Caco-2 (cell line): ENCODE measurements around the gene DEUP1. TPM values are rescaled to one million over a fixed set of nuclear protein-coding genes. Genes with fewer than 3 reads are reported as not detected.

Experiments used
- BruUV-seq: library from RNA; stranded (reverse); fragments of 400-500 nt; replicated peaks from 2 replicates; lab custom pipeline; 2021; lab: Mats Ljungman, UMichigan
- CTCF ChIA-PET: fragments of 300-600 bp; sonication (Branson Sonifier 250); formaldehyde crosslinking; loops from one replicate; lab custom pipeline; 2022; ENCODE audit warnings: antibody characterized with exemption; lab: Charles Lee
- POLR2A ChIA-PET: fragments of 300-600 bp; sonication (Branson Sonifier 250); formaldehyde crosslinking; loops from one replicate; lab custom pipeline; 2022; ENCODE audit warnings: antibody characterized with exemption; lab: Charles Lee
- DNase-seq, 2 experiments: peaks; one replicate each; pipeline versions ENCODE4 v3.0.0 to v3.0.0-alpha.2; 2020 to 2022
- H3K27me3 ChIP-seq: replicated peaks from 2 replicates; pipeline ENCODE4 v1.6.0; 2011; ENCODE audit warnings: low read length; ENCODE audit not compliant: control insufficient read depth, insufficient read depth
- H3K36me3 ChIP-seq: 2 replicates; pipeline ENCODE4 v1.5.1; 2011; ENCODE audit warnings: low read length; ENCODE audit not compliant: control insufficient read depth, insufficient read depth
- H3K4me1 ChIP-seq: fragments of 250-450 bp; sonication (Bioruptor Pico); 2 replicates; pipeline ENCODE4 v1.5.1; 2020; ENCODE audit warnings: mild to moderate bottlenecking
- H3K4me3 ChIP-seq: 2 replicates; pipeline ENCODE4 v1.5.1; 2011; ENCODE audit warnings: low read depth, mild to moderate bottlenecking, control low read depth, low read length
- H3K9me3 ChIP-seq: fragments of 250-450 bp; sonication (Bioruptor Pico); 2 replicates; pipeline ENCODE4 v1.5.1; 2020; ENCODE audit warnings: mild to moderate bottlenecking, moderate library complexity
- H3K27ac Mint-ChIP-seq: one replicate; pipeline ENCODE4 v1.8.0; 2022; ENCODE audit warnings: mixed read lengths; ENCODE audit not compliant: unreplicated experiment
- H3K27me3 Mint-ChIP-seq: one replicate; pipeline ENCODE4 v1.8.0; 2022; ENCODE audit warnings: mixed read lengths; ENCODE audit not compliant: insufficient read depth, unreplicated experiment
- H3K36me3 Mint-ChIP-seq: one replicate; pipeline ENCODE4 v1.8.0; 2022; ENCODE audit warnings: mild to moderate bottlenecking, mixed read lengths; ENCODE audit not compliant: insufficient read depth, unreplicated experiment
- H3K4me1 Mint-ChIP-seq: one replicate; pipeline ENCODE4 v1.8.0; 2022; ENCODE audit warnings: low read depth, mixed read lengths; ENCODE audit not compliant: unreplicated experiment
- H3K4me3 Mint-ChIP-seq: one replicate; pipeline ENCODE4 v1.8.0; 2022; ENCODE audit warnings: mild to moderate bottlenecking, moderate library complexity, mixed read lengths; ENCODE audit not compliant: unreplicated experiment
- H3K9me3 Mint-ChIP-seq: one replicate; pipeline ENCODE4 v1.8.0; 2022; ENCODE audit warnings: mixed read lengths; ENCODE audit not compliant: unreplicated experiment
- intact Hi-C: fragments of 100-400 bp; cut with micrococcal nuclease; formaldehyde crosslinking; loops from one replicate; pipeline ENCODE4 v1.10.0; 2022; ENCODE audit not compliant: unreplicated experiment
- total RNA-seq: library from RNA; stranded (reverse); gene quantifications from 2 replicates; pipeline ENCODE4 v1.2.3, GENCODE V29; 2022
- TF ChIP-seq, protein P1 (sequence below), 2 experiments: fragments of 200-600 bp in 1 of 2; IDR thresholded peaks; 1 replicate in 1 of 2; 2 replicates in 1 of 2; pipeline versions ENCODE4 v1.5.1 to v1.8.0; 2011 to 2022; ENCODE audit warnings: antibody characterized with exemption in 1 of 2, control low read depth in 1 of 2, inconsistent platforms in 1 of 2, low read depth in 1 of 2, low read length in 1 of 2, mild to moderate bottlenecking in 1 of 2, moderate library complexity in 1 of 2; ENCODE audit not compliant: insufficient read depth in 1 of 2, severe bottlenecking in 1 of 2, unreplicated experiment in 1 of 2

The DEUP1 gene
- total RNA-seq, 1 experiment from 2014 or later, result 0.25 TPM

DNA sequence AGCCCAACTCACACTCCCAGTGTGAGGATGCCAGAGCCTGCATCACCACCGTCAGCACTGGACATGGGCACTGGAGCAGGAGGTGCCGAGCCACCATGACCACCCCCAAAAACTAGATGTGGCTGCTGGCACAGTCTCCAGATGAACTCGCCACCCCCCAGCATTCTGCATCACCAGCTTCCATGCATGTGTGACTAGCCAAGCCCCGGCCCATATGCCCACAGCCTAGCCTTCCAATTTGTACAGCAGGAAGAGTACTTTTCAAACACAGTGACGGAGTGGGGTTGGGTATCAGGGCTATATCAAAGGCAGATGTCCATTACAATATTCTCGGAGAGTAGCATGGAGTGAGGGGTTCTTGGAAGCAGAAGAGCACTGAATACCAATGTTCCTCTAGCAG is 149.7 kb downstream of the DEUP1 start:
- no peak overlapping the region for H3K4me3 ChIP-seq
- POLR2A ChIA-PET, result no interaction called here
- no peaks in the 10 kb centered on the region for H3K27me3 Mint-ChIP-seq
- peaks cover 9% of the 10 kb centered on the region for H3K4me1 Mint-ChIP-seq
- H3K36me3 Mint-ChIP-seq, result no peaks in the 10 kb centered on the region
- no peak for DNase-seq
- no peaks in the 10 kb centered on the region for H3K9me3 ChIP-seq
- no peaks in the 10 kb centered on the region for H3K27me3 ChIP-seq
- BruUV-seq, result no TSS peak
- TF ChIP-seq, protein P1, sequence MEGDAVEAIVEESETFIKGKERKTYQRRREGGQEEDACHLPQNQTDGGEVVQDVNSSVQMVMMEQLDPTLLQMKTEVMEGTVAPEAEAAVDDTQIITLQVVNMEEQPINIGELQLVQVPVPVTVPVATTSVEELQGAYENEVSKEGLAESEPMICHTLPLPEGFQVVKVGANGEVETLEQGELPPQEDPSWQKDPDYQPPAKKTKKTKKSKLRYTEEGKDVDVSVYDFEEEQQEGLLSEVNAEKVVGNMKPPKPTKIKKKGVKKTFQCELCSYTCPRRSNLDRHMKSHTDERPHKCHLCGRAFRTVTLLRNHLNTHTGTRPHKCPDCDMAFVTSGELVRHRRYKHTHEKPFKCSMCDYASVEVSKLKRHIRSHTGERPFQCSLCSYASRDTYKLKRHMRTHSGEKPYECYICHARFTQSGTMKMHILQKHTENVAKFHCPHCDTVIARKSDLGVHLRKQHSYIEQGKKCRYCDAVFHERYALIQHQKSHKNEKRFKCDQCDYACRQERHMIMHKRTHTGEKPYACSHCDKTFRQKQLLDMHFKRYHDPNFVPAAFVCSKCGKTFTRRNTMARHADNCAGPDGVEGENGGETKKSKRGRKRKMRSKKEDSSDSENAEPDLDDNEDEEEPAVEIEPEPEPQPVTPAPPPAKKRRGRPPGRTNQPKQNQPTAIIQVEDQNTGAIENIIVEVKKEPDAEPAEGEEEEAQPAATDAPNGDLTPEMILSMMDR (IDR thresholded peaks at IDR 0.05; ENCODE audit: insufficient read depth in 1 of 2, low read depth in 1 of 2, low read length in 1 of 2, severe bottlenecking in 1 of 2, unreplicated experiment in 1 of 2), result no peak
- intact Hi-C loops, result no loop called here
- peaks cover 1% of the 10 kb centered on the region; the same call in 1 of the 2 replicates for H3K36me3 ChIP-seq
- H3K4me1 ChIP-seq, result no peaks in the 10 kb centered on the region
- CTCF ChIA-PET, result no interaction called here
- no peaks in the 10 kb centered on the region for H3K9me3 Mint-ChIP-seq
- H3K4me3 Mint-ChIP-seq, result no peak overlapping the region
- H3K27ac Mint-ChIP-seq, result no peak overlapping the region

DNA sequence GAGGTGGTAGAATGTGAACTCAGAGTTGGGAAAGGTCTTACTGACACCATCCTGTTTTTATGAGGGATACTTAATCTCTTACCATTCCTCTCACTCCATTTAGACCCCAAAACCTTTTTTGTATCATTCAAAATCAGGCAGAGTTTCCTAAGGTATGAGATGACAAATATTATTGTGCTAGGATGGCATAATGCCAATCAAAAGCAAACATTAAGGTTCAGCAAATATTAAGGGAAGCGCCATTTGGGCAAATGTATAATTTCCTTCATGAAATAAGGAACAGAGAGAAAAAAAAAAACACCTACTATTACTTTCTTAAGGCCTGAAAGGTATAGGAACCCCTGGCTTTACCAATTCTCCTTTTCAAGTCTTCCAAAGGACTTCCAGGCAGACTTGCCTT is 150.2 kb downstream of the DEUP1 start:
- TF ChIP-seq, protein P1 (IDR thresholded peaks at IDR 0.05; ENCODE audit: insufficient read depth in 1 of 2, low read depth in 1 of 2, low read length in 1 of 2, severe bottlenecking in 1 of 2, unreplicated experiment in 1 of 2), result no peak
- Histone ChIP-seq H3K4me3 (no peak overlapping the region), H3K27me3 (no peaks in the 10 kb centered on the region), H3K4me1 (no peaks in the 10 kb centered on the region), H3K9me3 (no peaks in the 10 kb centered on the region), H3K36me3 (peaks cover 2% of the 10 kb centered on the region; the same call in 1 of the 2 replicates)
- no peaks in the 10 kb centered on the region for H3K9me3 Mint-ChIP-seq
- ChIA-PET CTCF (no interaction called here), POLR2A (no interaction called here)
- peaks cover 9% of the 10 kb centered on the region for H3K4me1 Mint-ChIP-seq
- H3K27me3 Mint-ChIP-seq, result no peaks in the 10 kb centered on the region
- DNase-seq, result no peak
- H3K27ac Mint-ChIP-seq, result no peak overlapping the region
- intact Hi-C loops, result no loop called here
- no TSS peak for BruUV-seq
- H3K36me3 Mint-ChIP-seq, result no peaks in the 10 kb centered on the region
- H3K4me3 Mint-ChIP-seq, result no peak overlapping the region

DNA sequence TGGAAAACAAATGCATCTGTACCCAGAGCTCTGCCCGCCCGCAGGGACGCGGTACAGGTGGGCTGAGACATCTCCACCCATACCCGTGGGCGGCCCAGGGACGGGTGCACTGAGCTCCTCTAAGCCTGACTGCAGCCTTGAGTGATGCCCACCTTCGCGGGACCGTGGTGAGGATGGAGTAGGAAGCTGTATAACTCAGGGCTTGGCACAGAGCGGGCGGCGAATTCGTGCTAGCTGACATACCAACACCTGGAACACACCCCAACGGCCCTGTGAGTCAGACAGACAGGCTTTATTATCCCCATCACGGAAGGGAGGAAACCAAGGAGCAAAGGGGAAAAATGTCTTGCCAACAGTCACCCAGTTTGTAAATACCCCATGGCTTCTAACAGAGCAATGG is 150.7 kb downstream of the DEUP1 start:
- H3K9me3 Mint-ChIP-seq, result no peaks in the 10 kb centered on the region
- ChIA-PET POLR2A (no interaction called here), CTCF (no interaction called here)
- DNase-seq, result no peak
- H3K36me3 Mint-ChIP-seq, result no peaks in the 10 kb centered on the region
- TF ChIP-seq, protein P1 (IDR thresholded peaks at IDR 0.05; ENCODE audit: insufficient read depth in 1 of 2, low read depth in 1 of 2, low read length in 1 of 2, severe bottlenecking in 1 of 2, unreplicated experiment in 1 of 2), result no peak
- Histone ChIP-seq H3K27me3 (no peaks in the 10 kb centered on the region), H3K4me3 (no peak overlapping the region), H3K4me1 (no peaks in the 10 kb centered on the region), H3K9me3 (no peaks in the 10 kb centered on the region), H3K36me3 (peaks cover 5% of the 10 kb centered on the region; the same call in 1 of the 2 replicates)
- no peak overlapping the region for H3K27ac Mint-ChIP-seq
- no TSS peak for BruUV-seq
- H3K4me1 Mint-ChIP-seq, result peaks cover 9% of the 10 kb centered on the region
- H3K4me3 Mint-ChIP-seq, result no peak overlapping the region
- no peaks in the 10 kb centered on the region for H3K27me3 Mint-ChIP-seq
- intact Hi-C loops, result no loop called here
